Stomach (tissue), 4 donors: Measurements from ENCODE around the gene WIPF2.

Experiments used
- POLR2A ChIP-seq, 4 donors: fragments of 450-650 bp; IDR thresholded peaks; one replicate each; pipeline ENCODE4 v1.6.1; 2016; ENCODE audit warnings: antibody characterized with exemption in 4 of 4, control low read depth in 2 of 4, mild to moderate bottlenecking in 1 of 4, moderate library complexity in 1 of 4
- TF ChIP-seq, protein P1 (sequence below), 7 experiments: fragments of 450-650 bp in 4 of 7; fragments of 200-600 bp in 3 of 7; sonication (generic) in 3 of 7; IDR thresholded peaks; one replicate each; pipeline ENCODE4 v1.5.1; 2016 to 2019; ENCODE audit warnings: antibody characterized with exemption in 7 of 7, control low read depth in 2 of 7, mild to moderate bottlenecking in 1 of 7

DNA sequence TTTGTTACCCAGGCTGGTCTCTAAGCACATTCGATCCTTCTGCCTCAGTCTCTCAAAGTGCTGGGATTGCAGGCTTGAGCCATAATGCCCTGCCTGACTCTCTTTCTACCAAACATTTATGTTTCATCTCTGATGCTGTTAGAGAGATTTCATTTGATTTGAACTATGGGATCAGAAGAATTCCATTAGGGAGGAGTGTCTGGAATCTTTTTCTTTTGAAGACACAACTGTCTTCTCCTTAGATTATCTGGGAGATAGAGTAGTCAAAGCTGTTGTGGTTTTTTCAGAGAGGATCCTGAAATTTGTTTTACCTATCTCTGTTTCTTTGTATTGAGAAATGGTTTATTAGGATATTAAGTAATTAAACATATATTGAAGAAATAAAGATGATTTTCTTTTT, 29.4 kb downstream of the WIPF2 start:
- TF ChIP-seq POLR2A (IDR thresholded peaks at IDR 0.05), result no peak
- TF ChIP-seq, protein P1, sequence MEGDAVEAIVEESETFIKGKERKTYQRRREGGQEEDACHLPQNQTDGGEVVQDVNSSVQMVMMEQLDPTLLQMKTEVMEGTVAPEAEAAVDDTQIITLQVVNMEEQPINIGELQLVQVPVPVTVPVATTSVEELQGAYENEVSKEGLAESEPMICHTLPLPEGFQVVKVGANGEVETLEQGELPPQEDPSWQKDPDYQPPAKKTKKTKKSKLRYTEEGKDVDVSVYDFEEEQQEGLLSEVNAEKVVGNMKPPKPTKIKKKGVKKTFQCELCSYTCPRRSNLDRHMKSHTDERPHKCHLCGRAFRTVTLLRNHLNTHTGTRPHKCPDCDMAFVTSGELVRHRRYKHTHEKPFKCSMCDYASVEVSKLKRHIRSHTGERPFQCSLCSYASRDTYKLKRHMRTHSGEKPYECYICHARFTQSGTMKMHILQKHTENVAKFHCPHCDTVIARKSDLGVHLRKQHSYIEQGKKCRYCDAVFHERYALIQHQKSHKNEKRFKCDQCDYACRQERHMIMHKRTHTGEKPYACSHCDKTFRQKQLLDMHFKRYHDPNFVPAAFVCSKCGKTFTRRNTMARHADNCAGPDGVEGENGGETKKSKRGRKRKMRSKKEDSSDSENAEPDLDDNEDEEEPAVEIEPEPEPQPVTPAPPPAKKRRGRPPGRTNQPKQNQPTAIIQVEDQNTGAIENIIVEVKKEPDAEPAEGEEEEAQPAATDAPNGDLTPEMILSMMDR (IDR thresholded peaks at IDR 0.05), result no peak
